Measurements from ENCODE around the gene IP6K2.
"Not testable (repeated sequence)": the region's sequence is repeated elsewhere in the genome, so short reads cannot be mapped to it uniquely, and the experiment has no call there.

Gene IP6K2

GRCh38 chr3:48716982-48717746 is at the start of gene IP6K2:
TSS of gene IP6K2 (minus strand) at chr3:48717221. CDS start at chr3:48695291, 21,930 bp downstream.
- Mint-ChIP-seq H3K9me3 (no peaks in the 10 kb centered on the region), H3K27ac (peak within 1 kb of the TSS; percentile 98 to 99), H3K4me1 (peaks cover 45% of the 10 kb centered on the region), H3K27me3 (peaks cover 7% of the 10 kb centered on the region), H3K4me3 (peak within 1 kb of the TSS; percentile 95 to 97)
- peak; percentile 97 to 99 for DNase-seq
- peak; percentile 100 for ATAC-seq

GRCh38 chr3:48765376-48765775 is 48.4 kb upstream of the IP6K2 start:
- no peak overlapping the region for H3K27ac Mint-ChIP-seq
- no peaks in the 10 kb centered on the region for H3K9me3 Mint-ChIP-seq
- DNase-seq: no peak
- no peaks in the 10 kb centered on the region for H3K27me3 Mint-ChIP-seq
- H3K4me3 Mint-ChIP-seq: no peak overlapping the region
- H3K4me1 Mint-ChIP-seq: no peaks in the 10 kb centered on the region
- ATAC-seq: no peak

GRCh38 chr3:48762816-48763215 is 45.8 kb upstream of the IP6K2 start:
- Mint-ChIP-seq H3K4me1 (no peaks in the 10 kb centered on the region), H3K4me3 (no peak overlapping the region), H3K27me3 (no peaks in the 10 kb centered on the region), H3K27ac (peak overlapping the region in 1 of 2 donors; percentile 58), H3K9me3 (no peaks in the 10 kb centered on the region)
- ATAC-seq (no peak), DNase-seq (no peak)

- not testable (repeated sequence) for H3K27ac Mint-ChIP-seq, H3K27me3 Mint-ChIP-seq, ATAC-seq, H3K4me3 Mint-ChIP-seq, H3K9me3 Mint-ChIP-seq, DNase-seq, H3K4me1 Mint-ChIP-seq
Observed at GRCh38 chr3:48759991-48760540, 43.0 kb upstream of the IP6K2 start.

GRCh38 chr3:48759531-48759930 is 42.5 kb upstream of the IP6K2 start:
- H3K4me1 Mint-ChIP-seq, DNase-seq, H3K27me3 Mint-ChIP-seq, H3K9me3 Mint-ChIP-seq, H3K4me3 Mint-ChIP-seq, ATAC-seq: not testable (repeated sequence)
- H3K27ac Mint-ChIP-seq: peak overlapping the region in 1 of 2 donors; percentile 30

- Mint-ChIP-seq H3K27ac (peak overlapping the region in 1 of 2 donors; percentile 56), H3K9me3 (no peaks in the 10 kb centered on the region), H3K4me1 (no peaks in the 10 kb centered on the region), H3K27me3 (no peaks in the 10 kb centered on the region), H3K4me3 (no peak overlapping the region)
- no peak for ATAC-seq
- DNase-seq: no peak
Observed at GRCh38 chr3:48759071-48759470, 42.0 kb upstream of the IP6K2 start.

- H3K27ac Mint-ChIP-seq: no peak overlapping the region
- no peak overlapping the region for H3K4me3 Mint-ChIP-seq
- no peaks in the 10 kb centered on the region for H3K27me3 Mint-ChIP-seq
- ATAC-seq (no peak), DNase-seq (no peak)
- no peaks in the 10 kb centered on the region for H3K4me1 Mint-ChIP-seq
- H3K9me3 Mint-ChIP-seq: no peaks in the 10 kb centered on the region
Observed at GRCh38 chr3:48756640-48757039, 39.6 kb upstream of the IP6K2 start.

GRCh38 chr3:48750856-48751255 is 33.8 kb upstream of the IP6K2 start:
- no peaks in the 10 kb centered on the region for H3K9me3 Mint-ChIP-seq
- no peaks in the 10 kb centered on the region for H3K4me1 Mint-ChIP-seq
- H3K4me3 Mint-ChIP-seq: no peak overlapping the region
- no peaks in the 10 kb centered on the region for H3K27me3 Mint-ChIP-seq
- H3K27ac Mint-ChIP-seq: no peak overlapping the region
- no peak for ATAC-seq
- no peak for DNase-seq

- H3K27ac Mint-ChIP-seq: no peak overlapping the region
- H3K27me3 Mint-ChIP-seq: no peaks in the 10 kb centered on the region
- DNase-seq (no peak), ATAC-seq (no peak)
- no peak overlapping the region for H3K4me3 Mint-ChIP-seq
- no peaks in the 10 kb centered on the region for H3K9me3 Mint-ChIP-seq
- H3K4me1 Mint-ChIP-seq: no peaks in the 10 kb centered on the region
Observed at GRCh38 chr3:48748754-48749153, 31.7 kb upstream of the IP6K2 start.

- no peaks in the 10 kb centered on the region for H3K27me3 Mint-ChIP-seq
- H3K27ac Mint-ChIP-seq: no peak overlapping the region
- H3K4me1 Mint-ChIP-seq: no peaks in the 10 kb centered on the region
- no peak overlapping the region for H3K4me3 Mint-ChIP-seq
- DNase-seq: no peak
- no peak for ATAC-seq
- H3K9me3 Mint-ChIP-seq: no peaks in the 10 kb centered on the region
Observed at GRCh38 chr3:48747706-48748105, 30.7 kb upstream of the IP6K2 start.

- DNase-seq: no peak
- H3K27ac Mint-ChIP-seq: no peak overlapping the region
Observed at GRCh38 chr3:48747015-48747615, 30.1 kb upstream of the IP6K2 start.

GRCh38 chr3:48743773-48744172 is 26.8 kb upstream of the IP6K2 start:
- ATAC-seq (no peak), DNase-seq (no peak)
- H3K9me3 Mint-ChIP-seq: no peaks in the 10 kb centered on the region
- no peak overlapping the region for H3K4me3 Mint-ChIP-seq
- no peak overlapping the region for H3K27ac Mint-ChIP-seq
- H3K4me1 Mint-ChIP-seq: peaks cover 5% of the 10 kb centered on the region
- H3K27me3 Mint-ChIP-seq: no peaks in the 10 kb centered on the region

More at GRCh38 chr3:48747015-48747615, 30.1 kb upstream of the IP6K2 start:
- H3K4me3 Mint-ChIP-seq: no peak overlapping the region
- no peak for ATAC-seq
- no peaks in the 10 kb centered on the region for H3K27me3 Mint-ChIP-seq
- no peaks in the 10 kb centered on the region for H3K9me3 Mint-ChIP-seq
- no peaks in the 10 kb centered on the region for H3K4me1 Mint-ChIP-seq

- H3K27me3 Mint-ChIP-seq, ATAC-seq, H3K4me3 Mint-ChIP-seq, H3K4me1 Mint-ChIP-seq, DNase-seq, H3K9me3 Mint-ChIP-seq: not testable (repeated sequence)
- H3K27ac Mint-ChIP-seq: peak overlapping the region in 1 of 2 donors; percentile 19
Observed at GRCh38 chr3:48741226-48741625, 24.2 kb upstream of the IP6K2 start.

GRCh38 chr3:48739955-48740823 is 23.2 kb upstream of the IP6K2 start:
- no peak overlapping the region for H3K4me3 Mint-ChIP-seq

GRCh38 chr3:48739617-48739954 is 22.6 kb upstream of the IP6K2 start:
- Mint-ChIP-seq H3K9me3 (no peaks in the 10 kb centered on the region), H3K27ac (no peak overlapping the region), H3K27me3 (no peaks in the 10 kb centered on the region), H3K4me1 (peaks cover 5% of the 10 kb centered on the region), H3K4me3 (no peak overlapping the region)
- ATAC-seq: peak; percentile 33
- no peak for DNase-seq

More at GRCh38 chr3:48739955-48740823, 23.2 kb upstream of the IP6K2 start:
- Mint-ChIP-seq H3K4me1 (peaks cover 5% of the 10 kb centered on the region), H3K27me3 (no peaks in the 10 kb centered on the region), H3K27ac (no peak overlapping the region), H3K9me3 (no peaks in the 10 kb centered on the region)
- peak; percentile 94 for ATAC-seq
- DNase-seq: peak; percentile 46 to 47
